HG03175 (cell line): ENCODE measurements around the gene AGPS.
"Not testable (repeated sequence)": the region's sequence is repeated elsewhere in the genome, so short reads cannot be mapped to it uniquely, and the experiment has no call there.

Experiments
- ATAC-seq: cut with Tn5 transposase; IDR thresholded peaks from one replicate; pipeline ENCODE4 v1.9.1; 2021; ENCODE audit warnings: mild to moderate bottlenecking, moderate library complexity; ENCODE audit not compliant: unreplicated experiment

AGPS gene

GRCh38 chr2:177547772-177548171 lies 155.2 kb downstream of the AGPS start:
- no peak for ATAC-seq

- ATAC-seq, result no peak
Measured at GRCh38 chr2:177548636-177549035, 156.1 kb downstream of the AGPS start.

- ATAC-seq, result no peak
Measured at GRCh38 chr2:177549171-177549570, 156.6 kb downstream of the AGPS start.

DNA sequence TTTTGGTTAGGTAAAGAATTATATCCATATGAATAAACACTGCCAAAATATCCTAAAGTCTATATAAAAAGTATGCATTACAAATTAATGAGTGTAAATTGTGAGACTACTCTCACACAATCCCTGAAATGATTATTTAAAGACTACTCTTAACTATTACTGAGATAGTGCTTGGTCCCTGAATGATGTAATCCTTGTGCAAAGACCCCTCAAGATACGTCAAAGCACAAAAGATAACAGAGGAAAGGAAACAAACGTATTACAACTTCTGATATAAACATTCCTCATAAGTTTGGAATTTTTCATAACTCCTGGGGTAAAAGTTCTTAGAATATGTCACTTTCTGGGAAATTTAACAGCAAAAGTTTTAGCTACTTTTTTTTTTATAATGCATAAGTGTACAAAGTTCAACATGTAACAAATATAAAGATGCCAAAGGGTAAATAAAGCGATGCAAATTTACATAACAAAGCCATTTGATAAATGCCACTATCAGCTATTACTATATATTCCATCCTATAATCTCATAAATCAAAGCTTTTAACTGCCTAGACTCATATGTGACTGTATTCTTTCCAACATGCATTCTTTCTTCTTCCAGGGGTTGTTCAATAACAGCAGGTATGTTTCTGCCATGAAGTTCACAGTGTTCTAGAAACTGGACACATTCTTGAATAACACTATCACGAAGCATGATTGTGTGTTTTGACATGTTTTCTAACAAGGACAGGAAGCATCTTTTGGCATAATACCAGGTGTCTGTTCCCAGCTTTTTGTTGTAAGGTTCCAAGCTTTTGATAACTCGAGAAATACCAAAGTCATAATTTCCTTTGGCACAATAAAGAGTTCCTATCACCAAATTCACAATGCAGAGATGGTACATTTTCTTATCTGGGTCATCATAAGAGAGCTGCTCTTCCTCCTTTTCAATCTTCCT lies 158.0 kb downstream of the AGPS start:
- no peak for ATAC-seq

GRCh38 chr2:177551360-177551759 lies 158.8 kb downstream of the AGPS start:
- not testable (repeated sequence) for ATAC-seq

DNA sequence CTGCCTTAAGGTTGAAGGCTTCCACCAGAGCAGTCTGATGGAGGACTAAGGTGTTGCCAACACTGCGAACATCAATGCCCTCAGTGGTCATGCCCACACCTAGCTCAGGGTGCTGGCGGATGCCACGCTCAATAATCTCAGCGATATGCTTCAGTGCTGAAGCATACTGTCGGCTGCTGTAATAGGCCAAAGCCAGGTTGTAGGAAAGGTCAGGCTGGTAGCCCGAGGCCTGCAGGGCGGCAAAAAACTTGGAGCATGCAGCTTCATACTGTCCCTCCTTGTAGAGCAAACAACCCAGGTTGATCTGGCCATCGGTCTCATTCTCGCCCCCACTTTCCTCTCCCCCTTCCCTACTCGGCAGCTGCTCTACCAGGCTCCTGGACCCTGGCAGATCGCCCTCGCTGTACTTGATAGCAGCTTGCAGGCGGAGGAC lies 159.4 kb downstream of the AGPS start:
- ATAC-seq, result no peak

- ATAC-seq, result peak; percentile 96
Measured at GRCh38 chr2:177552422-177553175, 160.0 kb downstream of the AGPS start.

- ATAC-seq, result no peak
Measured at GRCh38 chr2:177553176-177553884, 160.8 kb downstream of the AGPS start.

DNA sequence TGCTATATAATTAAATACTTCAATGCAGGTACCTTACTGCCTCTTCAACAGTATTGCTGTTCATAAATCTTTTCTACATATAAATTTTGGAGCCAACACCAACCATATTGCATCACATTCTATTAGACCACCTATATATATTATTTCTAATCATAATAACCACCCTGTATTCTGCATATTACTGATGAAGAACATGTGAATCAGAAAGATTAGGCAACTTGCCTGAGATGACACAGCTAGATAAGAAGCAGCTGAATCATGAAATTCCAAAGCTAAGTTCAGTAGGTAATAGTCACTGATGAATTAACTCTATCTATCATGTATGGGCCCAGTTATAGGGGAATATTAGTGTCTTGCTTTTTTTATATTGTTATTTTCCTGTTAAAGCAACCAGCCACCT lies 161.8 kb downstream of the AGPS start:
- ATAC-seq, result no peak

DNA sequence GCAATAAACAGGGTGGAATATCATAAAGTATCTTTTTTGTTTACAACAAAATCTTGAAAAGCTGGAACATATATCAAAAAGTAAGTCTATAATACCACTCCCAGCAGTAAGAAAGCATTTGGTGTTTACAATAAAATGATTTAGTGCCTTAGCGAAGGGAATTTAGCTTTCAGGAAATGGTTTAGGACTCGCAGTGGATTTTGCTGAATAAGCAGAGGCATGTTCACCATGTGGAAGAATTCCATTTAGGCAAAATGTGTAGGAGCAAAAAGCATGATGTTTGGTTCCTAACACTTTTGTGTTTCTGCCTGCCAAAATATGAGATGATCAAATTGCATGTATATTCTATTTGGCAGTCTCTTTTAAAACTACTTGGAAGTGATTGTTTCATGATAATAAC lies 163.6 kb downstream of the AGPS start:
- no peak for ATAC-seq

DNA sequence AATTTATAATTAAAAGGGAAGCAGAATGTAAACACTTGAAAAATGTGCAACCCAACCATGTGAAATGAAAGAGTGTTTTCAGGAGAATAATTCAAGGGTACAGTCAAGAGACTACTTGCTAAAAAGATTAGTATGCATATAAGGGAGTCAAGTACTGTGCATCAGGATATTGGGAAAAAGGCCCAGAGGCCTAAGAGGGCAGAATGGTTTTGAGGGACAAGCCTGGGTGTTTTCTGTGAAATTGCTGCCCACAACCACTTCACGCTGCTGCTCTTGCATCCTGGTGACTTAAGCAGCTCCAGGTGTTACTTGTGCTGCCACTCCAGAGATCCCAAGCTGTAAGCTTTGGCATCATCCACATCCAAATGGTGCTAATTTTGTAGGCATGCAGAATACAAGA lies 165.2 kb downstream of the AGPS start:
- ATAC-seq, result no peak

- no peak for ATAC-seq
Measured at GRCh38 chr2:177559638-177560037, 167.1 kb downstream of the AGPS start.

- ATAC-seq, result no peak
Measured at GRCh38 chr2:177568390-177568789, 175.8 kb downstream of the AGPS start.

DNA sequence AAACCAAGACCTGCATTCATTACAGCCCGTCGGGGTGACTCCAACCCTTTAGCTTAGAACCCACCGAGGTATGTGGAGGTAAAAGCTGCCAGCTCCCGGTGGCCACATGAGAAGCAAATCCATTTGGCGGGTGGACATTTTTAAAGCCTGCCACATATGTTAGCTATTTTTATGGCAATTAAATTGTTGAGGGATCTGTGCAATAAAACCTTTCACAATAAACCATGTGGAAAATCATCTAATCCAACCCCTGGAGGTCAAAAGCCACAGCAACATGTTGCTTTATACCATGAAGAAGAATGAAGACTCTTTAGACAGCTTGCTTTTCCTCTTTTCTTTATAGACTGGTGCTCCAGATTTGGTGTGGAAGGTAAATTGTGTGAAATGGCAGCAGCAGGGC lies 176.3 kb downstream of the AGPS start:
- no peak for ATAC-seq

DNA sequence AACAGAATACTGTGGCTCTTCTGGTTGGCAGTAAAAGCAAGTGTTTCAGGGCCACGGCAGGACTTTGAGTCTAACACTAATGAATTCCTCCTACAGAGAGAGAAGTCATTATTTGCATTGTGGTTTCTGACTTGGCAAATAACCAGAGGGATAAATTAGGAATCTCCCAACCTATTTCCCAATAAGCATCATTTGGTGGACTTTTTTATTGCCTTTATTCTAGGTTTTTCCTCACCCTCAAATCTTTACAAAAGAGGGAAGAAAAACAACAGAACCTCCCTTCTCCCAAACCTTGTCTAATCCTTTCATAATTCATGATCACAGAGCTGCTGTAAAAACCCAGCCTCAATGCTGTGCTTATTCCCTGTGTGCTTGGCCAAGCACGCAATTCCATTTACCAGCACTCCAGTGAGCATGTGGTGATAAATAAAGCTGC lies 179.7 kb downstream of the AGPS start:
- ATAC-seq, result no peak

GRCh38 chr2:177573120-177573519 lies 180.5 kb downstream of the AGPS start:
- ATAC-seq, result no peak

GRCh38 chr2:177574356-177574755 lies 181.8 kb downstream of the AGPS start:
- ATAC-seq, result no peak

GRCh38 chr2:177575358-177575757 lies 182.8 kb downstream of the AGPS start:
- ATAC-seq, result no peak

DNA sequence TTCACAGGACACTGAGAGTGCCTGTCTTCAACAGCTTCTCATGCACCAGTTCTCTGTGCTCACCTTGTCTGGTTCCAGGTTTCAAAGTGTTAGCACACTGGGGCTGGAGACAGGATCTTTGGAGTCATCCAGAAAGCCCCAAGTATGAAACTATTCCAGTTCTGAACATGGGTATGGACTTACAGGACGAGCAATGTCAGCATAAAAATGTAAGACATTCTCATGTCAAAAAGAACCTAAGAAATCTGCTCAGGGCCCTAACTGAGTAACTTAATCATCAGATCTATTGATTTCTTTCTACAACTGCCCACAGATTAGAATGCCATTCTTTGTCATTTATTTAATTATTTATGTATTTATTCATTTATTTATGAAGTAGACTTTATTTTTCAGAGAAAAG lies 184.5 kb downstream of the AGPS start:
- ATAC-seq, result no peak

DNA sequence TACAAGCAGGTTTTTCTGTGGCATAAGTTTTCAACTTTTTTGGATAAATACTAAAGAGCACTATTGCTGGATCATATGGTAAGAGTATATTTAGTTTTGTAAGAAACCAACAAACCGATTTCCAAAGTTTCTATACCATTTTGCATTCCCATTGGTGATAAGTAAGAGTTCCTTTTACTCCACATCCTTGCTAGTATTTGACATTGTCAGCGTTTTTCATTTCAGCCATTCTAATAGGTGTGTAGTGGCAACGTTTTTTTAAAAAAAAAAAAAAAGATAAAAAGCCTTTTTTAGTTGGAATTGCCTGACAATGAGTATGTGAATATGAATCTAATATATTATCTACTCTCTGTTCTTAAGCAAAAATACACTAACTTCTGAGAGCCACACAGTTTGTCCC lies 185.9 kb downstream of the AGPS start:
- ATAC-seq, result no peak

GRCh38 chr2:177579486-177580036 lies 187.0 kb downstream of the AGPS start:
- ATAC-seq, result no peak
